ENCODE results near the gene CEACAM4.

Gene CEACAM4

GRCh38 chr19:41601771-41602170 lies 25.1 kb downstream of the CEACAM4 start:
- Mint-ChIP-seq H3K4me1 (peaks cover 6% of the 10 kb centered on the region), H3K36me3 (no peaks in the 10 kb centered on the region), H3K27me3 (no peaks in the 10 kb centered on the region), H3K27ac (no peak overlapping the region), H3K9me3 (no peaks in the 10 kb centered on the region), H3K4me3 (no peak overlapping the region)
- no peak for ATAC-seq

- no peak for ATAC-seq
- Mint-ChIP-seq H3K9me3 (no peaks in the 10 kb centered on the region), H3K27me3 (no peaks in the 10 kb centered on the region), H3K27ac (no peak overlapping the region), H3K4me3 (no peak overlapping the region), H3K36me3 (no peaks in the 10 kb centered on the region), H3K4me1 (peaks cover 19% of the 10 kb centered on the region)
Observed at GRCh38 chr19:41599175-41599966, 27.5 kb downstream of the CEACAM4 start.

GRCh38 chr19:41597600-41598041 lies 29.3 kb downstream of the CEACAM4 start:
- no peaks in the 10 kb centered on the region for H3K36me3 Mint-ChIP-seq
- ATAC-seq = peak; percentile 91
- peaks cover 19% of the 10 kb centered on the region for H3K4me1 Mint-ChIP-seq
- peaks cover 8% of the 10 kb centered on the region for H3K27me3 Mint-ChIP-seq
- no peaks in the 10 kb centered on the region for H3K9me3 Mint-ChIP-seq
- peak overlapping the region; percentile 68 for H3K4me3 Mint-ChIP-seq
- peak overlapping the region; percentile 33 for H3K27ac Mint-ChIP-seq

GRCh38 chr19:41595890-41596280 lies 31.0 kb downstream of the CEACAM4 start:
- H3K4me3 Mint-ChIP-seq = no peak overlapping the region
- H3K27me3 Mint-ChIP-seq = peaks cover 17% of the 10 kb centered on the region

GRCh38 chr19:41595258-41595889 lies 31.5 kb downstream of the CEACAM4 start:
- Mint-ChIP-seq H3K27me3 (peaks cover 22% of the 10 kb centered on the region), H3K9me3 (no peaks in the 10 kb centered on the region), H3K4me3 (no peak overlapping the region), H3K4me1 (peaks cover 19% of the 10 kb centered on the region), H3K27ac (no peak overlapping the region), H3K36me3 (no peaks in the 10 kb centered on the region)
- peak; percentile 89 for ATAC-seq

More at GRCh38 chr19:41595890-41596280, 31.0 kb downstream of the CEACAM4 start:
- ATAC-seq = no peak
- H3K9me3 Mint-ChIP-seq = no peaks in the 10 kb centered on the region
- no peak overlapping the region for H3K27ac Mint-ChIP-seq
- H3K4me1 Mint-ChIP-seq = peaks cover 19% of the 10 kb centered on the region
- H3K36me3 Mint-ChIP-seq = no peaks in the 10 kb centered on the region

- H3K27ac Mint-ChIP-seq = no peak overlapping the region
- no peak for ATAC-seq
Observed at GRCh38 chr19:41591951-41592562, 34.8 kb downstream of the CEACAM4 start.

GRCh38 chr19:41590936-41591335 lies 35.9 kb downstream of the CEACAM4 start:
- peaks cover 11% of the 10 kb centered on the region for H3K4me1 Mint-ChIP-seq
- ATAC-seq = no peak
- H3K4me3 Mint-ChIP-seq = no peak overlapping the region
- no peaks in the 10 kb centered on the region for H3K9me3 Mint-ChIP-seq
- peaks cover 10% of the 10 kb centered on the region for H3K36me3 Mint-ChIP-seq
- H3K27me3 Mint-ChIP-seq = peaks cover 24% of the 10 kb centered on the region
- no peak overlapping the region for H3K27ac Mint-ChIP-seq

More at GRCh38 chr19:41591951-41592562, 34.8 kb downstream of the CEACAM4 start:
- Mint-ChIP-seq H3K36me3 (peaks cover 6% of the 10 kb centered on the region), H3K4me1 (peaks cover 12% of the 10 kb centered on the region), H3K9me3 (no peaks in the 10 kb centered on the region), H3K27me3 (peaks cover 24% of the 10 kb centered on the region), H3K4me3 (no peak overlapping the region)

GRCh38 chr19:41589371-41589770 lies 37.5 kb downstream of the CEACAM4 start:
- H3K36me3 Mint-ChIP-seq = peaks cover 26% of the 10 kb centered on the region
- H3K9me3 Mint-ChIP-seq = no peaks in the 10 kb centered on the region
- no peak overlapping the region for H3K4me3 Mint-ChIP-seq
- ATAC-seq = no peak
- H3K4me1 Mint-ChIP-seq = no peaks in the 10 kb centered on the region
- H3K27ac Mint-ChIP-seq = no peak overlapping the region
- peaks cover 24% of the 10 kb centered on the region for H3K27me3 Mint-ChIP-seq

GRCh38 chr19:41588497-41589209 lies 38.2 kb downstream of the CEACAM4 start:
- peaks cover 33% of the 10 kb centered on the region for H3K36me3 Mint-ChIP-seq
- H3K27me3 Mint-ChIP-seq = peaks cover 24% of the 10 kb centered on the region
- H3K4me3 Mint-ChIP-seq = no peak overlapping the region
- ATAC-seq = no peak
- H3K4me1 Mint-ChIP-seq = no peaks in the 10 kb centered on the region
- no peak overlapping the region for H3K27ac Mint-ChIP-seq
- no peaks in the 10 kb centered on the region for H3K9me3 Mint-ChIP-seq

- Mint-ChIP-seq H3K27me3 (peaks cover 19% of the 10 kb centered on the region), H3K36me3 (peaks cover 41% of the 10 kb centered on the region), H3K27ac (no peak overlapping the region), H3K9me3 (peaks cover 3% of the 10 kb centered on the region), H3K4me3 (no peak overlapping the region), H3K4me1 (no peaks in the 10 kb centered on the region)
- ATAC-seq = no peak
Observed at GRCh38 chr19:41587838-41588210, 39.0 kb downstream of the CEACAM4 start.

- no peak for ATAC-seq
- peaks cover 13% of the 10 kb centered on the region for H3K27me3 Mint-ChIP-seq
- H3K9me3 Mint-ChIP-seq = peaks cover 5% of the 10 kb centered on the region
- no peak overlapping the region for H3K4me3 Mint-ChIP-seq
- H3K4me1 Mint-ChIP-seq = no peaks in the 10 kb centered on the region
- peaks cover 47% of the 10 kb centered on the region for H3K36me3 Mint-ChIP-seq
- H3K27ac Mint-ChIP-seq = no peak overlapping the region
Observed at GRCh38 chr19:41587101-41587837, 39.6 kb downstream of the CEACAM4 start.

GRCh38 chr19:41586064-41586463 lies 40.8 kb downstream of the CEACAM4 start:
- Mint-ChIP-seq H3K27ac (no peak overlapping the region), H3K27me3 (peaks cover 9% of the 10 kb centered on the region), H3K9me3 (peaks cover 11% of the 10 kb centered on the region), H3K4me1 (no peaks in the 10 kb centered on the region), H3K36me3 (peaks cover 59% of the 10 kb centered on the region), H3K4me3 (no peak overlapping the region)
- ATAC-seq = no peak

GRCh38 chr19:41584931-41585330 lies 41.9 kb downstream of the CEACAM4 start:
- Mint-ChIP-seq H3K27ac (no peak overlapping the region), H3K27me3 (no peaks in the 10 kb centered on the region), H3K9me3 (peaks cover 16% of the 10 kb centered on the region)

GRCh38 chr19:41584260-41584810 lies 42.5 kb downstream of the CEACAM4 start:
- H3K36me3 Mint-ChIP-seq = peaks cover 75% of the 10 kb centered on the region
- H3K9me3 Mint-ChIP-seq = peaks cover 16% of the 10 kb centered on the region
- H3K27ac Mint-ChIP-seq = no peak overlapping the region

More at GRCh38 chr19:41584931-41585330, 41.9 kb downstream of the CEACAM4 start:
- Mint-ChIP-seq H3K36me3 (peaks cover 70% of the 10 kb centered on the region), H3K4me3 (no peak overlapping the region), H3K4me1 (no peaks in the 10 kb centered on the region)
- no peak for ATAC-seq

More at GRCh38 chr19:41584260-41584810, 42.5 kb downstream of the CEACAM4 start:
- H3K4me1 Mint-ChIP-seq = no peaks in the 10 kb centered on the region
- ATAC-seq = no peak
- no peak overlapping the region for H3K4me3 Mint-ChIP-seq
- no peaks in the 10 kb centered on the region for H3K27me3 Mint-ChIP-seq
